ENCODE data around the gene CFAP299.
"Not testable (repeated sequence)": the region's sequence is repeated elsewhere in the genome, so short reads cannot be mapped to it uniquely, and the experiment has no call there.

Gene CFAP299

GRCh38 chr4:80333121-80333520 lies 2.4 kb upstream of the CFAP299 start:
- no peak for DNase-seq

- DNase-seq = no peak
These were observed 962 bp upstream of the CFAP299 start for GRCh38 chr4:80334568-80334967.

GRCh38 chr4:80335226-80335553 lies 340 bp upstream of the CFAP299 start:
- DNase-seq = no peak

- DNase-seq = no peak
These were observed 1.1 kb downstream of the CFAP299 start for GRCh38 chr4:80336582-80336981.

- DNase-seq = no peak
These were observed 4.5 kb downstream of the CFAP299 start for GRCh38 chr4:80340036-80340435.

- DNase-seq = not testable (repeated sequence)
These were observed 7.2 kb downstream of the CFAP299 start for GRCh38 chr4:80342684-80343083.

- DNase-seq = no peak
These were observed 8.4 kb downstream of the CFAP299 start for GRCh38 chr4:80343887-80344286.

- no peak for DNase-seq
These were observed 24.6 kb downstream of the CFAP299 start for GRCh38 chr4:80360084-80360483.

- no peak for DNase-seq
These were observed 25.4 kb downstream of the CFAP299 start for GRCh38 chr4:80360900-80361299.

GRCh38 chr4:80361329-80361900 lies 25.9 kb downstream of the CFAP299 start:
- peak; percentile 44 for DNase-seq

- DNase-seq = peak; percentile 52
These were observed 27.1 kb downstream of the CFAP299 start for GRCh38 chr4:80362578-80363181.

- peak; percentile 69 for DNase-seq
These were observed 30.4 kb downstream of the CFAP299 start for GRCh38 chr4:80365928-80366327.

- DNase-seq = no peak
These were observed 32.2 kb downstream of the CFAP299 start for GRCh38 chr4:80367737-80368136.

- DNase-seq = no peak
These were observed 35.1 kb downstream of the CFAP299 start for GRCh38 chr4:80370635-80371034.

- DNase-seq = no peak
These were observed 35.5 kb downstream of the CFAP299 start for GRCh38 chr4:80371046-80371445.

GRCh38 chr4:80374180-80374579 lies 38.6 kb downstream of the CFAP299 start:
- DNase-seq = no peak

GRCh38 chr4:80382090-80382832 lies 46.7 kb downstream of the CFAP299 start:
- no peak for DNase-seq

- DNase-seq = no peak
These were observed 50.1 kb downstream of the CFAP299 start for GRCh38 chr4:80385397-80386280.

GRCh38 chr4:80386281-80386886 lies 50.9 kb downstream of the CFAP299 start:
- DNase-seq = no peak

GRCh38 chr4:80387390-80388283 lies 52.1 kb downstream of the CFAP299 start:
- no peak for DNase-seq

GRCh38 chr4:80388284-80388607 lies 52.7 kb downstream of the CFAP299 start:
- no peak for DNase-seq

GRCh38 chr4:80390178-80390577 lies 54.6 kb downstream of the CFAP299 start:
- no peak for DNase-seq
